NCI-H2227 (cell line): ENCODE data around the gene CST9.
"Not testable (repeated sequence)": the region's sequence is repeated elsewhere in the genome, so short reads cannot be mapped to it uniquely, and the experiment has no call there.

ENCODE experiments used
- DNase-seq: peaks from one replicate; lab custom pipeline; 2025; ENCODE audit not compliant: unreplicated experiment; lab: John Stamatoyannopoulos, UW

Gene CST9

GRCh38 chr20:23624324-23624691 is 18.6 kb upstream of the CST9 start:
- DNase-seq: no peak

DNA sequence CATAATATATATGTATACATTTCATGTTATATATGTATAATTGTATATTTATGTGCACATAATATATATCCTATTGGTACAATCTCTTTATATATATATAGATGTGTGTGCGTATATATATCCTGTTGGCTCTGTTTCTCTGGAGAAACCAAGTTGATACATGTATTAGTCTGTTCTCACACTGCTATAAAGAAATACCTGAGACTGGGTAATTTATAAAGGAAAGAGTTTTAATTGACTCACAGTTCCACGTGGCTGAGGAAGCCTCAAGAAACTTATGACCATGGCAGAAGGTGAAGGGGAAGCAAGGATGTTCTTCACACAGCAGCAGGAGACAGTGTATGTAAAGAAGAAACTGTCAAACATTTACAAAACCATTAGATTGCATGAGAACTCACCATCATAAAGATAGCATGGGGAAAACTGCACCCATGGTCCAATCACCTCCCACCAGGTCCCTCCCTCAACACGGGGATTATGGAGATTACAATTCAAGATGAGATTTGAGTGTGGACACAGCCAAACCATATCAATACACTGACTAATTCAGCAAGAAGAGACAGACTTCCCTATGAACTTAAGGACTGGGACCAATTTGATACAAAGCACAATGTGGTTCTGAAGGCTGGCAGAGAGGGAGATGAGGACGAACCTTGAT is 18.1 kb upstream of the CST9 start:
- no peak for DNase-seq

DNA sequence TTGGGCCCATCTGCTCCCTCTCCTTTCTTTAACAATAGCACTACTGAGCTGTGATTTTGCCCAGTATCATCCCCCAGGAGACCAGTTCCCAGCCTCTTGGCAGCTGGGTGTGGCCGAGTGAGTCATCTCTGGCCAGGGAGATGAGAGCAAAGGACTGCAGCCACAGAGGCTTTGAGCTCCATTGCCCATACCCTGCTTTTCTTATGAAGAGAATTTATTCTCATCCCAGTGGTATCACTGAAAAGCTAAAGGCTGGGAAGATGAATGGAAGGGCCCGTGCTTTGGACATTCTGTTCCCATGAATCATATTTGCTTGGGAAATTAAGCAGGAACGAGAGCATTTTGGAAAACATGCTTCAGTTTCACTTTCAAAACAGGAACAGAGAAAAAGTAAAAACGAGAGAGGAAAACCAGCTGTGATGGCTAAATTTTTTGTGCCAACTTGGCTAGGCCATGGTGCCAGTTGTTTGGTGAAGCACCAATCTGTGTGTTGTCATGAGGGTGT is 17.2 kb upstream of the CST9 start:
- no peak for DNase-seq

- DNase-seq: not testable (repeated sequence)
Measured at GRCh38 chr20:23622401-23622800, 16.7 kb upstream of the CST9 start.

DNA sequence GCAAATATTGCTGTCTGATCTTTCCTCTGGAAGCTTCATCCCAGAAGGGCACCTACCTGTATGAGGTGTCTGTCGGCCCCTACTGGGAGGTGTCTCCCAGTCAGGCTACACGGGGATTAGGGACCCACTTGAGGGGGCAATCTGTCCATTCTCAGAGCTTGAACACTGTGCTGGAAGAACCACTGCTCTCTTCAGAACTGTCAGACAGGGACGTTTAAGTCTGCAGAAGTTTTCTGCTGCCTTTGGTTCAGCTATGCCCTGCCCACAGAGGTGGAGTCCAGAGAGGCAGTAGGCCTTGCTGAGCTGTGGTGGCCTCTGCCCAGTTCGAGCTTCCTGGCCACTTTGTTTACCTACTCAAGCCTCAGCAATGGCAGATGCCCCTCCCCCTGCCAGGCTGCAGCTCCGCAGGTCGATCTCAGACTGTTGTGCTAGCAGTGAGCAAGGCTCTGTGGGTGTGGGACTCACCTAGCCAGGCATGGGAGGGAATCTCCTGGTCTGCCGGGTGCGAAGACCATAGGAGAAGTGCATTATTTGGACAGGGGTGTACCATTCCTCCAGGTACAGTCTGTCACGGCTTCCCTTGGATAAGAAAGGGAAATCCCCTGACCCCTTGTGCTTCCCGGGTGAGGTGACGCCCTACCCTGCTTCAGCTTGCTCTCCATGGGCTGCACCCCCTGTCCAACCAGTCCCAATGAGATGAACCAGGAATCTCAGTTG is 15.1 kb upstream of the CST9 start:
- not testable (repeated sequence) for DNase-seq

- no peak for DNase-seq
Measured at GRCh38 chr20:23614163-23614562, 8.4 kb upstream of the CST9 start.

GRCh38 chr20:23613676-23614075 is 8.0 kb upstream of the CST9 start:
- no peak for DNase-seq

- DNase-seq: no peak
Measured at GRCh38 chr20:23612396-23612795, 6.7 kb upstream of the CST9 start.

GRCh38 chr20:23609486-23610109 is 3.9 kb upstream of the CST9 start:
- no peak for DNase-seq

- no peak for DNase-seq
Measured at GRCh38 chr20:23608251-23608846, 2.6 kb upstream of the CST9 start.

DNA sequence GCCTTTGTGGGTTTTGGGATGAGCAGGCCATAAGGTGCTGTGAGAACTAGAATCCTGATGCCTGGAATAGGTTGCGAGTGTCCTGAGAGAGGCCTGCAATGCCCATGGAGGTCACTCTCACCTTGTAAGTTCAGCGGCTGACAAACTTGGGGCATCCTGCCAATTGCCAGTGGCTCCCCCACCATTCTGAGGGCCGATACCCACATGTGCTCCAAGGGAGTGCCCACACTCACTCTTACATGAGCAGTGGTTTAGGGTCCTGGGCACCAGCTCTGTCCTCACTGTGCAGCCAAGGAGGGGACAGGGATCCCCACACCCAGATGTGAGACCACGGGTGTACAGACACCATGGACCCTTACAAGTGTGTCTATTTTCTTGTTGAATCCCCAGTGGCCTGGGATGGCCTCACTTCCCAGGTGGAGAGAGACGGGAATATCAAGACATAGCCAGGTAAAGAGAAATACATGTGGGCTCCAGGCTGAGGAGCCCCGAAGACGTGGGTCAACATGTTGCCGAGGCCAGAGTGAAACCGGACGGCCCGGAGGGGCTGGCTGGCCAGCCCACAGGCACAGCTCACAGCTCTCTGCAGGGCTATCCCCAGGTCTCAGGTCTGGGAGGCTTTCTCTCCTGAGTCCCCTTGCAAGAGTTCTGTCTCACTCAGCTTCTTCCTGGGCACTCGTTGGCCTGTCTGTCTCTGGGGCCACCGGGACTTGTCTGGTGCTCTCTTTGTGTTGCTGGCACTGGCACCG is 2.0 kb upstream of the CST9 start:
- DNase-seq: no peak

- peak; percentile 80 for DNase-seq
Measured at GRCh38 chr20:23606652-23607049, 934 bp upstream of the CST9 start.

- no peak for DNase-seq
Measured at GRCh38 chr20:23604306-23604705, 1.4 kb downstream of the CST9 start.

- DNase-seq: no peak
Measured at GRCh38 chr20:23603321-23603720, 2.4 kb downstream of the CST9 start.

- DNase-seq: no peak
Measured at GRCh38 chr20:23602699-23603098, 3.0 kb downstream of the CST9 start.

DNA sequence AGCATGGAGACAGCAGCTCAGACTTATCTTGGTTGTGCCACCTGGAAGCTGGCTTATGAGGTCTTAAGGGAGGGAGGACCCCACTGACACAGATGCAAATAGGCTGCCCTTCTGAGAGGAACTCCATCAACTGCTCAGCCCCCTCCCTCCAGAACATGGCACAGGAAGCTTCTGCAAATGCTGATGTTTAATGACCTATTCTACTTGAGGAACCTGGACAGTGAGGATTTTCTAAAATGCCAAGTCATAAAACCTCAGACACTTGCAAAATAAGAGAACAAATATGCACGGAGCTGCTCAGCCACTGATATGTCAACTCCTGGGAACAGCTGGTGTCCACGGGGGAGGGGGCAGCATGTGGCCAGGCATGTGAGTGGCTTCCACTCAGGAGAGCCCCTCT is 3.5 kb downstream of the CST9 start:
- no peak for DNase-seq

DNA sequence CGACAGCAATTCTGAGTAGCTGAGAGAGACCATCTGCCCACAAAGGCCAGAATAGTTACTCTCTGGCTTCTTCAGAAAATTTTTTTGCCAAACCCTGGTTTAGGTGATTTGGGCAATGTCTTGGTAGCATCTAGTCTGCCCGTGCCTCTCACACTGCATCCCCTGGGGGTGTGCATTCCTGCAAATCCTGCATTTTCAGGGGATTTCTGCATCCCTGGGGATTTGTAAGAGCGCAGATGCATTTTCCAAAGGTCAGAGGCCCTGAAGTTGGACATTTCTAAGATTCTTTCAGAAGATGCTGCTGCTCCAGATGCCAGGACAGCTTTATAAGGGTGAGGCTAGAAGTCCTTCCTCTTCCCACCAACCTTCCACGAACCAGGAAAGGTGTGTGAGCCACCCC is 4.0 kb downstream of the CST9 start:
- no peak for DNase-seq

- no peak for DNase-seq
Measured at GRCh38 chr20:23598481-23598880, 7.2 kb downstream of the CST9 start.

GRCh38 chr20:23596579-23597250 is 9.0 kb downstream of the CST9 start:
- no peak for DNase-seq

DNA sequence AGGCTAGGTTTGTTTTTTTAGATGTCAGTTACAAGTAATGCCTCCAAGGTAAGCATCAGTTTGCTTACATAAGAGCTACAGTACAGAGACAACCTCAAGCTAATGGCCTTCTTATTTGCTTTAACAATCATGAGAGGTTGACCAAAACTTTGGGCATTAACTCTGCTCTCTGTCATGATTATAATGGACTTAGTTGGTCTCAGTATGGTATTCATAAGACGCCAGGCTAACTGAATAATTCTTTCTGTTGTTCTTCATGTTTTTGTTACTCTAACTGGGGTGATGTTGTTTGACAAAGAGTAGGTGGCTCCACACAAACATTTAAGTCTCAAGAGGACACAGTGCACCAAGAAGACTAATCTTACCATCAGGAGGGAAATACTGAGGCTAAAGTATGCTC is 9.8 kb downstream of the CST9 start:
- DNase-seq: no peak
